ENCODE results near the gene TMEM19. TPM values are rescaled to one million over a fixed set of nuclear protein-coding genes. Genes with fewer than 3 reads are reported as not detected.

TMEM19 gene
- total and polyA plus RNA-seq, 9 donors, result 18.3 to 28.8 (median 26.3) TPM

- Histone ChIP-seq H3K27ac (ENCODE audit: low read length) (no peak overlapping the region), H3K36me3 (ENCODE audit: control insufficient read depth, insufficient read depth, low read length) (peaks cover 7% of the 10 kb centered on the region), H3K27me3 (ENCODE audit: control insufficient read depth, insufficient read depth, low read length) (no peaks in the 10 kb centered on the region), H3K9me3 (replicated peaks; ENCODE audit: control insufficient read depth, low read depth, low read length) (peaks cover under 1% of the 10 kb centered on the region), H3K4me3 (ENCODE audit: low read length) (no peak overlapping the region), H3K4me1 (ENCODE audit: control insufficient read depth, insufficient read depth, low read length) (no peaks in the 10 kb centered on the region)
- 90% methylated on average over 3 of the region's 4 CpGs for WGBS (ENCODE audit: insufficient coverage)
- DNase-seq, result no peak
These were observed 37.3 kb upstream of the TMEM19 start for GRCh38 chr12:71648537-71648936.

DNA sequence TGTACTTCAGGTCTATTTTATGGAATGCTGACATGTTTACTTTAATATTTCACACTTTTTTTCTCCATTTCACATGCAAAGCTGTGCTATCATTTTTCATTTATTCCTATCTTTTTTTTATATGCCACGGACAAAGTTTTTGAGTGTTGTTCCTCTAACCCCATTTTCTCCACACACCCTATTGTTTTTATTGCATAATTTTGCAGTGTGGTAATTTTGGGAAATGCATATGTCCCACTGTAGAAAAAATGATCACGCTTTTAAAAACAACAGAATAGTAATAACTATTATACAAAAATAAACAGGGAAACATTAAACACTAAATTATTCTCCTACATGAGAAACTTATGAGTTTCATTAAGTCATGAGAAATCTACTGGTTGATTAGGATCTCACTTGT, 36.5 kb upstream of the TMEM19 start:
- Histone ChIP-seq H3K27me3 (ENCODE audit: control insufficient read depth, insufficient read depth, low read length) (no peaks in the 10 kb centered on the region), H3K27ac (ENCODE audit: low read length) (no peak overlapping the region), H3K36me3 (ENCODE audit: control insufficient read depth, insufficient read depth, low read length) (peaks cover 11% of the 10 kb centered on the region), H3K9me3 (replicated peaks; ENCODE audit: control insufficient read depth, low read depth, low read length) (peaks cover 8% of the 10 kb centered on the region), H3K4me3 (ENCODE audit: low read length) (no peak overlapping the region), H3K4me1 (ENCODE audit: control insufficient read depth, insufficient read depth, low read length) (no peaks in the 10 kb centered on the region)
- no peak for DNase-seq
- WGBS (ENCODE audit: insufficient coverage), result no CpG with 5 or more reads among the region's 2 CpGs

GRCh38 chr12:71652656-71653055, 33.2 kb upstream of the TMEM19 start:
- Histone ChIP-seq H3K4me1 (ENCODE audit: control insufficient read depth, insufficient read depth, low read length) (no peaks in the 10 kb centered on the region), H3K4me3 (ENCODE audit: low read length) (no peak overlapping the region), H3K27me3 (ENCODE audit: control insufficient read depth, insufficient read depth, low read length) (no peaks in the 10 kb centered on the region), H3K9me3 (replicated peaks; ENCODE audit: control insufficient read depth, low read depth, low read length) (peaks cover 8% of the 10 kb centered on the region), H3K36me3 (ENCODE audit: control insufficient read depth, insufficient read depth, low read length) (peaks cover 9% of the 10 kb centered on the region), H3K27ac (ENCODE audit: low read length) (no peak overlapping the region)
- WGBS (ENCODE audit: insufficient coverage), result no CpG with 5 or more reads among the region's 1 CpG
- no peak for DNase-seq

DNA sequence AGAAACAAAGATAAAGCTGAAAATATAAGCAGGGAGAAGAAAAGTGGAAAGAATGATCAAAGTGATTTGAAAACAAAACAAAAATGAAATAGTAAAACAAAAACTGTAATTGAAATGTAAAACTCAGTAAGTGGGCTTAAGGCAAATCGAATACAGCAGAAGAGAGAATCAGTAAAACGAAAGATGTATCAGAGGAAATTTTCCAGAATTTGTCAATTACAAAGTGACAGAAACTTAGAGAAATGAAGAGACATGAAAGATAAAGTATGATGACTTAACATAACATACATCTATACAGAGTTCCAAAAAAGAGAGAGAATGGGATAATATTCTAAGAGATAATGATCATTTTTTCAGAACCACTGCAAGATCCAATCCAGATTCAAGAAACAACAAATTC, 32.7 kb upstream of the TMEM19 start:
- DNase-seq, result no peak
- no peaks in the 10 kb centered on the region for H3K27me3 ChIP-seq (ENCODE audit: control insufficient read depth, insufficient read depth, low read length)
- no peaks in the 10 kb centered on the region for H3K4me1 ChIP-seq (ENCODE audit: control insufficient read depth, insufficient read depth, low read length)
- H3K9me3 ChIP-seq (replicated peaks; ENCODE audit: control insufficient read depth, low read depth, low read length), result peaks cover 8% of the 10 kb centered on the region
- no peak overlapping the region for H3K4me3 ChIP-seq (ENCODE audit: low read length)
- H3K27ac ChIP-seq (ENCODE audit: low read length), result no peak overlapping the region
- no CpG with 5 or more reads among the region's 2 CpGs for WGBS (ENCODE audit: insufficient coverage)
- H3K36me3 ChIP-seq (ENCODE audit: control insufficient read depth, insufficient read depth, low read length), result peaks cover 9% of the 10 kb centered on the region

- Histone ChIP-seq H3K27ac (ENCODE audit: low read length) (no peak overlapping the region), H3K9me3 (replicated peaks; ENCODE audit: control insufficient read depth, low read depth, low read length) (peaks cover 8% of the 10 kb centered on the region), H3K27me3 (ENCODE audit: control insufficient read depth, insufficient read depth, low read length) (no peaks in the 10 kb centered on the region), H3K4me3 (ENCODE audit: low read length) (no peak overlapping the region), H3K36me3 (ENCODE audit: control insufficient read depth, insufficient read depth, low read length) (peaks cover 17% of the 10 kb centered on the region), H3K4me1 (ENCODE audit: control insufficient read depth, insufficient read depth, low read length) (no peaks in the 10 kb centered on the region)
- WGBS (ENCODE audit: insufficient coverage), result 100% methylated on average over 1 of the region's 3 CpGs
- no peak for DNase-seq
These were observed 31.7 kb upstream of the TMEM19 start for GRCh38 chr12:71654200-71654599.

GRCh38 chr12:71655495-71655894, 30.4 kb upstream of the TMEM19 start:
- no peaks in the 10 kb centered on the region for H3K4me1 ChIP-seq (ENCODE audit: control insufficient read depth, insufficient read depth, low read length)
- no peak overlapping the region for H3K27ac ChIP-seq (ENCODE audit: low read length)
- no peak overlapping the region for H3K4me3 ChIP-seq (ENCODE audit: low read length)
- WGBS (ENCODE audit: insufficient coverage), result no CpG with 5 or more reads among the region's 1 CpG
- H3K9me3 ChIP-seq (replicated peaks; ENCODE audit: control insufficient read depth, low read depth, low read length), result peaks cover 8% of the 10 kb centered on the region
- DNase-seq, result no peak
- peaks cover 18% of the 10 kb centered on the region for H3K36me3 ChIP-seq (ENCODE audit: control insufficient read depth, insufficient read depth, low read length)
- no peaks in the 10 kb centered on the region for H3K27me3 ChIP-seq (ENCODE audit: control insufficient read depth, insufficient read depth, low read length)

- no peaks in the 10 kb centered on the region for H3K4me1 ChIP-seq (ENCODE audit: control insufficient read depth, insufficient read depth, low read length)
- no CpG with 5 or more reads among the region's 1 CpG for WGBS (ENCODE audit: insufficient coverage)
- H3K27me3 ChIP-seq (ENCODE audit: control insufficient read depth, insufficient read depth, low read length), result no peaks in the 10 kb centered on the region
- DNase-seq, result no peak
- H3K9me3 ChIP-seq (replicated peaks; ENCODE audit: control insufficient read depth, low read depth, low read length), result peaks cover 8% of the 10 kb centered on the region
- H3K27ac ChIP-seq (ENCODE audit: low read length), result no peak overlapping the region
- H3K36me3 ChIP-seq (ENCODE audit: control insufficient read depth, insufficient read depth, low read length), result peaks cover 18% of the 10 kb centered on the region
- H3K4me3 ChIP-seq (ENCODE audit: low read length), result no peak overlapping the region
These were observed 30.0 kb upstream of the TMEM19 start for GRCh38 chr12:71655907-71656306.

GRCh38 chr12:71656740-71657139, 29.1 kb upstream of the TMEM19 start:
- Histone ChIP-seq H3K9me3 (replicated peaks; ENCODE audit: control insufficient read depth, low read depth, low read length) (peaks cover 8% of the 10 kb centered on the region), H3K36me3 (ENCODE audit: control insufficient read depth, insufficient read depth, low read length) (peaks cover 20% of the 10 kb centered on the region), H3K27me3 (ENCODE audit: control insufficient read depth, insufficient read depth, low read length) (no peaks in the 10 kb centered on the region), H3K27ac (ENCODE audit: low read length) (no peak overlapping the region), H3K4me3 (ENCODE audit: low read length) (no peak overlapping the region), H3K4me1 (ENCODE audit: control insufficient read depth, insufficient read depth, low read length) (peaks cover 5% of the 10 kb centered on the region)
- no CpG with 5 or more reads among the region's 3 CpGs for WGBS (ENCODE audit: insufficient coverage)
- no peak for DNase-seq

DNA sequence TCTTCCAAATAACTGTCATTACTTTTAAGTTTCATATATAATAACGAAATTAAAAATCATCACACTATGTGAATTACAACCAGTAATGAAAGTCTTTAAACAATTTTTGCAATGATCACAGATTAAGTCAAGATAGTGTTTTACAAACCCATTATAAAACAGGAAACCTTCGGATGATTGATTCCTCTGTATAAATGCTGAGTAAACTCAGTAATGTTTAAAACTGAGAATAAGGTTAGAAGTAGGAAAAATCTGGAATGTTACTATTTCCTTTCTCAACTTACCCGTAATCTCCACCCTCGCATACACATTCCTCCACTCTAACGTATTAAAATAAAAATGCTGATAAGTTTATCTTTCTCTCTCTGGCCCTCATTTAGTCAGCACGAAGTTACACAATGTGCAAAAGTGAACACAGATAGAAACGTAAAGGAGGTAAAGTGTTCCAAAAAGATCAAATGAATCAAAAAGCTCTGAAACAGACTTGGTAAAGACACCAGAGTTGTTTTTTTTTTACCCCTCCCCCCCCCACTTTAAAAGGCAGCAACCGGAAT, 23.8 kb upstream of the TMEM19 start:
- no CpG with 5 or more reads among the region's 8 CpGs for WGBS (ENCODE audit: insufficient coverage)
- H3K27me3 ChIP-seq (ENCODE audit: control insufficient read depth, insufficient read depth, low read length), result no peaks in the 10 kb centered on the region
- H3K27ac ChIP-seq (ENCODE audit: low read length), result peak overlapping the region; percentile 99
- peaks cover 14% of the 10 kb centered on the region for H3K36me3 ChIP-seq (ENCODE audit: control insufficient read depth, insufficient read depth, low read length)
- no peaks in the 10 kb centered on the region for H3K9me3 ChIP-seq (replicated peaks; ENCODE audit: control insufficient read depth, low read depth, low read length)
- peak overlapping the region; percentile 95 for H3K4me3 ChIP-seq (ENCODE audit: low read length)
- DNase-seq, result no peak
- peaks cover 7% of the 10 kb centered on the region for H3K4me1 ChIP-seq (ENCODE audit: control insufficient read depth, insufficient read depth, low read length)

DNA sequence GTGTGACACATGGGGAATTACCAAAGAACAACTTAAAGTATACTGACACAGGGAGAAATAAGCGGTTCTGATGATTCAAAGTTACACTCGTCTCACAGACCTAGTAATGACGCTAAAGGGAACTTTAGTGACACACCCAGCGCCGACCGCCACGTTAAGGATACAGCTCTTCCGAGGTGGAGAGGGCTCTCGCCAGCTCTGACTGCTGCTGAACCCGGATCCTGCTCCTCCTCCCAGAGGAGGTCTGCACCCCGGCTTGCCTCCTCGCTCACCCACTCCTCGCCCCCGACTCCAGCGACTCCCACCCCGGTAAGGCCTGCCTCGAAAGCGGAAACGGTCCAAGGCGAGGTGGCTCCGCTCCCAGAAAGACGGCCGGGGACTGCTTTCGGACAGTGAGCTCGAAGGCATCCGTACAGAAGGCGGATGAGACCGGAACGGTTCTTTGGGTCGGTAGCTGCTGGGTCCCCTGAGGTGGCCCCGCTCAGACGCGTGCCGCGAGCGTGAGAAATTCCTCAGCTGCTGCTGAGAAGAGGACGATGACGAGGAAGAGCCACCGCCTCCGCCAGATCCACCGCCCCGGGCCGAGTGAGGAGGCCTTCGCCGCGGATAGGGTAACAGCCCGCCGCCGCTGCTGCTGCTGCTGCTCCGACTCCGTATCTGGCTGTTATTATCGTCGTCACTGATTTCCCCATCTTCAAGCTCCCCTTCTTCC, 22.9 kb upstream of the TMEM19 start:
- peaks cover 13% of the 10 kb centered on the region for H3K36me3 ChIP-seq (ENCODE audit: control insufficient read depth, insufficient read depth, low read length)
- peak overlapping the region; percentile 95 for H3K4me3 ChIP-seq (ENCODE audit: low read length)
- peak; percentile 83 for DNase-seq
- H3K27ac ChIP-seq (ENCODE audit: low read length), result peak overlapping the region; percentile 99
- H3K4me1 ChIP-seq (ENCODE audit: control insufficient read depth, insufficient read depth, low read length), result peaks cover 7% of the 10 kb centered on the region
- WGBS (ENCODE audit: insufficient coverage), result under 1% methylated on average over 53 of the region's 53 CpGs
- no peaks in the 10 kb centered on the region for H3K9me3 ChIP-seq (replicated peaks; ENCODE audit: control insufficient read depth, low read depth, low read length)
- H3K27me3 ChIP-seq (ENCODE audit: control insufficient read depth, insufficient read depth, low read length), result no peaks in the 10 kb centered on the region
